Transverse colon (tissue), 4 donors: Measurements from ENCODE around the gene PBXIP1. TPM values are rescaled to one million over a fixed set of nuclear protein-coding genes. Genes with fewer than 3 reads are reported as not detected.

ENCODE experiments used
- DNase-seq: peaks from one replicate; pipeline ENCODE4 v3.0.0-alpha.2; 2019
- H3K27ac ChIP-seq, 4 donors: fragments of 200-600 bp; sonication (generic); 2 replicates each; pipeline ENCODE4 v1.5.1; 2016 to 2018; ENCODE audit warnings: inconsistent platforms in 4 of 4
- H3K27me3 ChIP-seq: fragments of 200-600 bp; sonication (generic); 2 replicates; pipeline ENCODE4 v1.5.1; 2017; ENCODE audit warnings: inconsistent platforms
- H3K36me3 ChIP-seq, 4 donors: fragments of 200-600 bp; sonication (generic); 2 replicates each; pipeline ENCODE4 v1.5.1; 2017 to 2019; ENCODE audit warnings: inconsistent platforms in 4 of 4
- H3K4me1 ChIP-seq, 4 donors: fragments of 200-600 bp; sonication (generic); 2 replicates each; pipeline ENCODE4 v1.5.1; 2017 to 2020; ENCODE audit warnings: inconsistent platforms in 4 of 4
- H3K4me3 ChIP-seq, 4 donors: fragments of 200-600 bp; sonication (generic); 1 replicate in 1 of 4; 2 replicates in 3 of 4; pipeline versions ENCODE4 v1.5.1 to v1.6.1; 2017 to 2019; ENCODE audit warnings: inconsistent platforms in 4 of 4
- H3K9me3 ChIP-seq, 2 donors: fragments of 200-600 bp; sonication (generic); 2 replicates each; pipeline ENCODE4 v1.5.1; 2017 to 2019; ENCODE audit warnings: inconsistent platforms in 2 of 2
- EP300 ChIP-seq: sonication (generic); formaldehyde crosslinking; IDR thresholded peaks from one replicate; pipeline ENCODE4 v1.6.1; 2017; ENCODE audit warnings: antibody characterized with exemption, low read depth
- POLR2A ChIP-seq: fragments of 450-650 bp; IDR thresholded peaks from one replicate; pipeline ENCODE4 v1.6.1; 2016; ENCODE audit warnings: antibody characterized with exemption, mild to moderate bottlenecking, moderate library complexity
- POLR2AphosphoS5 ChIP-seq, 3 donors: sonication (generic); formaldehyde crosslinking; IDR thresholded peaks; one replicate each; pipeline ENCODE4 v1.6.1; 2016; ENCODE audit warnings: antibody characterized with exemption in 3 of 3
- WGBS, 2 donors: methylation state at CpG; one replicate each; pipeline ENCODE4 v1.1.5; 2018; ENCODE audit warnings: low coverage in 1 of 2; 5-methylcytosine and 5-hydroxymethylcytosine counted together
- in situ Hi-C, 4 donors: fragments of 200-750 bp; cut with MboI; loops; one replicate each; pipeline versions ENCODE4 v1.15.0 to v1.15.1; 2017; ENCODE audit warnings: low sequenced_read_pairs in 3 of 4, low pct_ligation_motif_present in 1 of 4, low pct_unique_long_range_greater_than_20kb in 1 of 4
- intact Hi-C: fragments of 100-400 bp; cut with DNase I; formaldehyde crosslinking; loops from one replicate; pipeline ENCODE4 v1.15.1; 2023; ENCODE audit warnings: low total_unique reads
- total RNA-seq, 4 donors: library from RNA; depleted of rRNA; stranded (reverse); fragments of >200 nt; gene quantifications; one replicate each; pipeline ENCODE4 v1.1.0, GENCODE V29; 2016
- TF ChIP-seq, protein P1 (sequence below), 5 experiments: fragments of 200-600 bp in 3 of 5; fragments of 450-650 bp in 2 of 5; sonication (generic) in 3 of 5; IDR thresholded peaks; 1 replicate in 2 of 5; 2 replicates in 3 of 5; pipeline ENCODE4 v1.5.1; 2016 to 2017; ENCODE audit warnings: antibody characterized with exemption in 5 of 5, inconsistent platforms in 3 of 5, mild to moderate bottlenecking in 2 of 5, moderate library complexity in 1 of 5

The PBXIP1 gene
- total RNA-seq, 4 donors from 2014 or later: 54.1 to 94.1 (median 83.6) TPM

- WGBS, 2 donors: 0 to 1% methylated on average over 1 to 33 of the region's 38 CpGs
- Histone ChIP-seq H3K9me3 (no peaks in the 10 kb centered on the region), H3K4me1 (peaks cover 38 to 48% (median 46%) of the 10 kb centered on the region in 4 donors), H3K27me3 (no peaks in the 10 kb centered on the region), H3K4me3 (peak overlapping the region; percentile 66 to 90 (median 79)), H3K36me3 (no peaks in the 10 kb centered on the region), H3K27ac (peak overlapping the region; percentile 96 to 100 (median 98))
- intact Hi-C loops: loop anchor here (5.0 kb wide), 1 partner anchor 35 kb away; no protein-coding TSS in a partner anchor
- peak; percentile 100 for DNase-seq
- TF ChIP-seq POLR2AphosphoS5 (IDR thresholded peaks at IDR 0.05) (peak; percentile 77 to 89 (median 78)), EP300 (no peak), POLR2A (peak; percentile 87)
- TF ChIP-seq, protein P1, sequence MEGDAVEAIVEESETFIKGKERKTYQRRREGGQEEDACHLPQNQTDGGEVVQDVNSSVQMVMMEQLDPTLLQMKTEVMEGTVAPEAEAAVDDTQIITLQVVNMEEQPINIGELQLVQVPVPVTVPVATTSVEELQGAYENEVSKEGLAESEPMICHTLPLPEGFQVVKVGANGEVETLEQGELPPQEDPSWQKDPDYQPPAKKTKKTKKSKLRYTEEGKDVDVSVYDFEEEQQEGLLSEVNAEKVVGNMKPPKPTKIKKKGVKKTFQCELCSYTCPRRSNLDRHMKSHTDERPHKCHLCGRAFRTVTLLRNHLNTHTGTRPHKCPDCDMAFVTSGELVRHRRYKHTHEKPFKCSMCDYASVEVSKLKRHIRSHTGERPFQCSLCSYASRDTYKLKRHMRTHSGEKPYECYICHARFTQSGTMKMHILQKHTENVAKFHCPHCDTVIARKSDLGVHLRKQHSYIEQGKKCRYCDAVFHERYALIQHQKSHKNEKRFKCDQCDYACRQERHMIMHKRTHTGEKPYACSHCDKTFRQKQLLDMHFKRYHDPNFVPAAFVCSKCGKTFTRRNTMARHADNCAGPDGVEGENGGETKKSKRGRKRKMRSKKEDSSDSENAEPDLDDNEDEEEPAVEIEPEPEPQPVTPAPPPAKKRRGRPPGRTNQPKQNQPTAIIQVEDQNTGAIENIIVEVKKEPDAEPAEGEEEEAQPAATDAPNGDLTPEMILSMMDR (IDR thresholded peaks at IDR 0.05): peak in 4 of 5 experiments; percentile 23 to 46 (median 42)
- in situ Hi-C loops: no loop called here
Measured at GRCh38 chr1:155001675-155002463, 46.0 kb upstream of the PBXIP1 start.

DNA sequence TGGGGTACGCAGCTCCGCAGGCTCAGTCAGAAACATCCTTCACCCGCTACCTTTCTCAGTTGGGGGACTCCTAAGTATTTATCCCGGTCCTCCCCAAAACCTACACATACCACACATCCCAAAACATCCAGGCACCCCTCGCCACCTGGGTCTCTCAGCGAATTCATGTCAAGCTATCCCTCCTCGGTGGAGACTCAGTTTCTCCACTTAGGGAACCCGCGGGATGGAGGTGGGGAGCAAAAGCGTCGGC lies 45.5 kb upstream of the PBXIP1 start:
- 0% methylated on average over 11 of the region's 11 CpGs; no CpG with 5 or more reads in 1 of the 2 donors for WGBS, 2 donors
- Histone ChIP-seq H3K36me3 (no peaks in the 10 kb centered on the region), H3K9me3 (no peaks in the 10 kb centered on the region), H3K4me1 (peaks cover 33 to 43% (median 41%) of the 10 kb centered on the region in 4 donors), H3K27me3 (no peaks in the 10 kb centered on the region), H3K27ac (peak overlapping the region; percentile 96 to 100 (median 98)), H3K4me3 (peak overlapping the region; percentile 66 to 90 (median 79))
- no peak for DNase-seq
- intact Hi-C loops (loop anchor here (5.0 kb wide), 1 partner anchor 34 kb away; no protein-coding TSS in a partner anchor), in situ Hi-C loops (no loop called here)
- TF ChIP-seq, protein P1 (IDR thresholded peaks at IDR 0.05): no peak
- TF ChIP-seq EP300 (no peak), POLR2A (no peak)

- Histone ChIP-seq H3K27me3 (no peaks in the 10 kb centered on the region), H3K9me3 (no peaks in the 10 kb centered on the region), H3K4me3 (peak overlapping the region; percentile 66 to 90 (median 79)), H3K4me1 (peaks cover 28 to 38% (median 36%) of the 10 kb centered on the region in 4 donors), H3K27ac (peak overlapping the region; percentile 96 to 100 (median 98)), H3K36me3 (no peaks in the 10 kb centered on the region)
- in situ Hi-C loops (no loop called here), intact Hi-C loops (loop anchor here (5.0 kb wide), 1 partner anchor 34 kb away; no protein-coding TSS in a partner anchor)
- WGBS, 2 donors: 1% methylated on average over 28 of the region's 43 CpGs; no CpG with 5 or more reads in 1 of the 2 donors
- peak; percentile 97 for DNase-seq
- TF ChIP-seq POLR2A: peak; percentile 90
- peak; percentile 72 to 94 (median 91) for TF ChIP-seq POLR2AphosphoS5 (IDR thresholded peaks at IDR 0.05)
- TF ChIP-seq EP300: peak; percentile 93
- TF ChIP-seq, protein P1 (IDR thresholded peaks at IDR 0.05): peak in 2 of 5 experiments; percentile 37 to 43
Measured at GRCh38 chr1:155000726-155001424, 45.0 kb upstream of the PBXIP1 start.

DNA sequence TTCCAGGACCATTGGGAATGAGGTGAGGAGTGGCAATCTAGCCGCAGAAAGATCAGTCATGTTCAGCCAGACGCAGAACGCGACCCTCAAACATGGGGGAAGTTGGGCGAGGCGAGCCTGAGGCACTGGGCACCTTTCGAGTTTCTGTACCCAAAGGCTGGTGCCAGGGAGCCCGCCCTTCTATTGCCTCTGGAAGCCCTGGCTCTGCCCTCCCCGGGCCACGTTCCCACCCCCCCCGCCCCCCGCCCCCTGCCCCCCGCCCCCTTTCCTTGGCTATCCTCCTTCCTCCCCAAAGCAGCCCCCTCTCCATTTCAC lies 44.5 kb upstream of the PBXIP1 start:
- peak; percentile 57 for DNase-seq
- H3K36me3 ChIP-seq: no peaks in the 10 kb centered on the region
- peaks cover 23 to 34% (median 32%) of the 10 kb centered on the region in 4 donors for H3K4me1 ChIP-seq
- 0% methylated on average over 13 of the region's 13 CpGs; no CpG with 5 or more reads in 1 of the 2 donors for WGBS, 2 donors
- peak overlapping the region; percentile 96 to 100 (median 98) for H3K27ac ChIP-seq
- H3K4me3 ChIP-seq: peak overlapping the region; percentile 66 to 90 (median 79)
- H3K27me3 ChIP-seq: no peaks in the 10 kb centered on the region
- H3K9me3 ChIP-seq: no peaks in the 10 kb centered on the region
- in situ Hi-C loops: no loop called here
- intact Hi-C loops: loop anchor here (5.0 kb wide), 1 partner anchor 33 kb away; no protein-coding TSS in a partner anchor
- TF ChIP-seq POLR2AphosphoS5 (IDR thresholded peaks at IDR 0.05): no peak
- TF ChIP-seq, protein P1 (IDR thresholded peaks at IDR 0.05): no peak
- TF ChIP-seq POLR2A: no peak
